Right kidney (tissue), 1 donor: ENCODE measurements around the gene NAP1L4.

Source experiments
- DNase-seq: peaks from one replicate; pipeline ENCODE4 v3.0.0-alpha.2; 2016

NAP1L4 gene

DNA sequence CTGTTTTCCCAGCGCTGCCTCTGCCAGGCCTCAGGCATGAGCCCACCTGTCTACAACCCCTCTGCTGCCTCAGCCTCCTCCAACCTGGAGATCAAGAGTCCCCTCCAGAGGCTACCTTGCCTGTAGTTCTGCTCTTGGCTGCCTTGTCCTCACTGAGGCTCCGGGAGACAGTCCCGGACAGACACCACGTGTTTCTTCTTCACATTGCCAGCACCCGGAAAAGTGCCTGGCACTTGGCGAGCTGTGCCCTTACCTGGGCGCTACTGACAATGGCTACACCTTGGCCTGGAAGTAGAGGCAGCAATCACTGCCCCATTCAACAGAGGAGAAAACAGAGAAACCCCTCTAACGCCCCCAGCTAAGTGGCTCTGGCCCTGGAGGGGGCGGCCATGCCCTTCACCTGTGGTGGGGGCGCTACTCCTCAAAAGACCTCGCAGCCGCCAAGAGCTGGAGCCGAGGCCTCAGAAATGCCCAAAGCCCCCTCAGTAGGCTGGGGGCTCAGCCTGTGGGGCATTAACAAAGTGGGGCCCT lies 3.0 kb upstream of the NAP1L4 start:
- no peak for DNase-seq

DNA sequence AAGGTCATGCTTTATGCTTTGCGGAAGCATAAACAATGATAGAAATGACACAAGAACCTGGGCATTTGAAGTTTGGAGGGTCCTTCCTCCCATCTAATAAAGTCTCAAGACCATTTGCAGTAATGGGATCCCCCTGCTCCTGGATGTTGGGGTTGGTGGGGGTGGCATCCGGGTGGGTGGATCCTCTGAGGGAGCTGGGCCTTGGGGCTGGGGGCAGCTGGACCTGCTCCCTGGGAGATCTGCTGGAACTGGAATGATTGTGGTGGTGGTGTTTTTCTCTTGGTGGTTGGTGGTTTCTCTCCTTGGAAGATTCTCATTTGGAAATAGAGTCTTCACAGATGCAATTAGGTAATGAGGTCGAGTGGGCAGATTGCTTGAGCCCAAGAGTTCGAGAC lies 2.2 kb upstream of the NAP1L4 start:
- DNase-seq, result no peak

DNA sequence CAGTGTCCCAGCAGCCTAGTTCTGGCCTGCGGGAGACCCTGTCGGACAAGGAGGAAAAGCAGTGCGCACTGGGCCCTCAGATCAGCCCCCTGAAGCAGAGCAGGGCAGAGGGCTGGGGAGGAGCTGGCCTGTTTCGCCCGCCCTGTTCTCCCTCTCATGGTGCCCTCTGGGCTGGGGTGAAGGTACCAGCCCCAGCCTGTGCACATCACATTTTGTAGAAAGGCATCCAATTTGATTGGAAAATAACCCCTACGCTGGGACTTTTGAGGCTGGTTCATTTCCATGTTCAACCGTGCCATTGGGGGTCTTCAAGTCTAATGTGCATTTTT lies 832 bp upstream of the NAP1L4 start:
- DNase-seq, result no peak

DNA sequence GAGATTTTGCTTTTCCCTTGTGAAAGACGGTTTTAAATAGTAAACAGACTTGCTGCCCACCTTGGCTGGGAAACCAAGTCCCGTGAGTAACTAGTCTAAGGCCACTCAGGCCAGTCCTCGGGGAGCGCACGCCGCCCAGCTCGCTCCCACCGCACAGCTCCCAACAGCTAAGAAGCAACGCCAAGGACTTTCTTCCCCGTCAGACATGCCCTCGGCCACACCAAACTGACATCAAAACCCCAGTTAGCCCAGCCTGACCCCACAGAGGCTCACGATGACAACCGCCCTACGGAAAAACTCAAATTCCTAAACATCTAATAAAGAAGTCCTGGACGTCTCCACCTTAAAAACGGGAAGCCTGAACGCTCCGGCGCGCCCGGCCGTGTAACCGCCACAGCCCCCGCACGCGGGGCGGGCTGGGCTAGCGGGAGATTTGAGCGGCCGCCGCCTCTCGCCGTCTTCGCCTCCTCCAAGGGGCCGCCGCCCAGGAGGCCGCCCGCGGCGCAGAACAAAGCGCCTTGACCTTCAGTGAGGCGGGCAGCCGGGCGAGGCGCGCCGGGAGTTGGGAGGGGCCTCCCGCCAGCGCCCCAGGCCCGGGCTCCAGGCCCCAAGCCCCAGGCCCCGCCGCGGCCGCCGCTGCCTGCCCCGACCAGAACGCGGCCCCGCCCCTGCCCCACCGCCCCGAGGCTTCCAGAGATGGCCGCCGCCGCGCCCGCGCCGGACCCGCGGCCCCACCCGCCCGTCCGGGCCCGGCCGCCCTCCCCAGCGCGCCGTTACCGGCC lies 486 bp downstream of the NAP1L4 start:
- peak; percentile 89 for DNase-seq

DNA sequence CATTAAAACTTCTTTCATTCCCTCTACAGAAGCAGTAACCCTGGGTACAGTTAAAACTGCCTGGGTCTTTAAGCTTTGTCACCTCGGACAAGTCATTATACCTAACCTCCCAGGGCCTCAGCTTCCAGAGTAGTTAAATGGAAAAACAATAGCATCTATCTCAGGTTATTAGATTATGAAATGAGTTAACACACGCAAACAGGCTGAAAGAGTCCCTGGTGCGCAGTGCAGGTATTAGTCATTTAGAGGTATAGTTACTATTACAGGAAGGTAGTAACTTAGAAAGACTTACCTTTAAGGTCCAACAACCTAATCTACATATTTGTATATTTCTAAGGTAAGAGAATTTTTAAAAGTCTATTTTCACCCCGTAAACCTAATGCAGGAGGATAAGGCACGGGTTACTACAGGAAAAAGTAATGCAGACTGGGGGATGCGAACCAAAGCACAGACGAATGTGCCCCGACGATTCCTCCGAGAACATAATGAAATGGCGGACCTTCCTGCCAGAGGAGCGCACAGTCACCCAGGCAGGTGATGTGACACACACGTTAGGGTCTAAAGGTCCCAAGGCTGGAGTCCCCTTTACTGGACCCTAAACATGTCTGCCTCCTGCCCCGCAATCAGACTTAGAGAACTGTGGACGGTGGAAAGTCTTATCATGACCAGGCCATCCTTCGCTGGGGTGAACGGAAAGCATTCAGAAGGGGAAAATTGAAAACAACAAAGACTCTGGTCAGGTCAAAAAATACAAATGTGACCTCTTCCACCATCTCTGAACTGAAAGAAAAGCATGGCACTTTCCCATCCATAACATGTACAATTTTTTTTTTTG lies 1.3 kb downstream of the NAP1L4 start:
- no peak for DNase-seq

DNA sequence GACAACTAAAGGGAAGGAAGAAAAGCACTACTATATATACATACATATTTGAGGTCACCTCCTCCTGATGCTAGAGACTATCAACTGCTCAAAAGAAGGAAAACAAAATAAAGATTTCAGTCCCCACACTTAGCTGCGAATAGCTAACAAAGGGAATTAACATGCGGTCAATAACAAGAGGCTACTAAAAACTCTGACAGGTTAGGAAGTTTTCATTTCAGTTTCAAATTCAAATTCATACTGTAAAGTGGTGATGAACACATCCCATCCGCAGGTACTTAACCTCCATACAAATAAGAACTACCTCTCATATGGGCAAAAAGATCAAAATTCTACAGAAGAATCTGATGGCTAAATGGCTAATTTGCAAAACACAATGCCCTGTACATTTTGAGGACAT lies 2.6 kb downstream of the NAP1L4 start:
- no peak for DNase-seq

DNA sequence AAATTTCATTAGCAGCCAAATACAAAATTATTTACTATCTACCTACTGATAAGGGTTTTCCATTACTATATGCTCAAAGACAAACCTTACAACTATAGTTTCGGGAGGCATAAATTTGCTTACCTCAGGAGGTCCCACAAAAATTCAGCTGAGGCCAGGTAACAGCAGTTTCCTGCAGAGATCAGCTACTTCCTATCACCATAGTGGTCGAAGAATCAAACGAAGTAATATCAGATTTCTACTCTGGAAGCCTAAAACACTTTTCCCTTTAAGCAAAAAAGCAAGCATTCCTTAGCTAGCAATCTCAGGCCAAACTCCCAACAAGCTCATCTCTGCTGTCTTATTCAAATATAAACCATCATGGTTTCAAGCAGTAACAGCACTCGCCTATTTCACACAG lies 3.1 kb downstream of the NAP1L4 start:
- DNase-seq, result no peak

DNA sequence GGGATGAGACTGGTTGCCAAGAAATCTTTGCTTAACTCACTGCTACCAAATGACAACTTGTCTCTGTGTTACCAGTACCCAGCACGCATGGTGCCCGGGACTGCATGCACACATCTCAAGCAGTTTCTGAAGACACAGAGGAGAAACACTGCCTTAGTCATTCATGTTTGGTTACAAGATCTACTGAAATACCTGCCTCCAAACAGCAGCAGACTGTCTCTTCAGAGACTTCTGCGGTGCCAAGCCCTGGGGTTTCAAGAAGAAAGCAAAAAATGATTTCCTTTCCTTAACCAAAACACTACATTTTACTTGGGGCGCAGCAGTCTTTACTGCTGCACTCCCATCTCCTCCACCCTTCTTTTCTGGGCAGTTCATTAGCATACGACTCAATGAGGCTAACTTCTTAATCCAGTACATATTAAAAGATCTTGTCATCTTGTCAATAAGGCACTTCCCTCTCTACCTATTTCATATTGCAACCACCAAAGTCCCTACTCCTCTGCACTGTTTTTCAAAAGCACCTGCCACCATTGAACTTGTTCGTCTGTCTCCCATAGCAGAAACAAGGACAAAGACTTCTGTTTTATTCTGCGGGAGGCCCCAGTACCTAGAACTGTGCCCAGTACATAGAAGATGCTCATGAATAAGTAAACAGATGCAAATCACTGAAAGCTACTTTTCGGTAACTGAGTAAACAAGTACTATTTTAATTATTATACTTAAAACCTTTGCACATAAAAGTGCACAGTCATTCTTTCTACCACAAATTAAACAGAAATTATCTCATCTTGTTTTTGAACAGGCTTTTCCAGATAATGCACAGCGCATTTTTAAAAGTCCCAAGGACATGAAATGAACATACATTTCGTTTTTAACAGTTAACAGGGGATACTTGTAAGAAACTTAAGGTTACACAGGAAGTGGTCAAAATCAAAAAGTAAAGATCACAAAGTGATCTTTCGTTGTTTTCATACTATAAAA lies 4.0 kb downstream of the NAP1L4 start:
- no peak for DNase-seq

DNA sequence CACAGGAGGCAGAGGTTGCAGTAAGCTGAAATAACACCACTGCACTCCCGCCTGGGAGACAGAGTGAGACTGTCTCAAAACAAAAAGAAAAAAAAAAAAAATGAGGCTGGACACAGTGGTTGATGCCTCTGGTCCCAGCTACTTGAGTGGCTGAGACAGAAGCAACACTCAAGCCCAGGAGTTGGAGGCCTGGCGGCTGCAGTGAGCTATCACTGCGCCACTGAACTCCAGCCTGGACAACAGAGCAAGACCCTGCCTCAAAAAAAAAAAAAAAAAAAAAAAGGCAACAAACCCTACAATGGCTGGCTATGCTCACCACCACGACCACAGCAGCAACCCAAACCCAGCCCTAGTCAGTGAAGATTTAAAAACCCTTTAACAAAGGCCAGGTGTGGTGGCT lies 8.2 kb downstream of the NAP1L4 start:
- DNase-seq, result no peak

DNA sequence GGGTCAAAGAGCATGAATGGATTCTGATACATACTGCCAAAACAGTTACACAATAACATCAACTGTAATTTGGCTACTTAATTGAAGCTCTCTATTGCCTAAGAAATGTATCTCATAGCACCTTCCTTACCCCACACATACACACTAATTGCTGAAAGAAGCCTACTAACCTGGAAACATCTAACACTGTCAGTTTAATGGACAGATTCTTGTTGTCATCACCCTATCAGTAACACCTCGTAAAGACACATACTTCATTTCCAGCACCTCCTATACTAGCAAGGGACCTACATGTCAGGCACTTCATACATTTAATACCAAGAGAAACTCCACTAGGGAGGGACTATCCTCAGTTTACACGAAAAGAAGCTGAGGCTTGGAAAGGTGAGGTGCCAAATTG lies 9.9 kb downstream of the NAP1L4 start:
- DNase-seq, result no peak

DNA sequence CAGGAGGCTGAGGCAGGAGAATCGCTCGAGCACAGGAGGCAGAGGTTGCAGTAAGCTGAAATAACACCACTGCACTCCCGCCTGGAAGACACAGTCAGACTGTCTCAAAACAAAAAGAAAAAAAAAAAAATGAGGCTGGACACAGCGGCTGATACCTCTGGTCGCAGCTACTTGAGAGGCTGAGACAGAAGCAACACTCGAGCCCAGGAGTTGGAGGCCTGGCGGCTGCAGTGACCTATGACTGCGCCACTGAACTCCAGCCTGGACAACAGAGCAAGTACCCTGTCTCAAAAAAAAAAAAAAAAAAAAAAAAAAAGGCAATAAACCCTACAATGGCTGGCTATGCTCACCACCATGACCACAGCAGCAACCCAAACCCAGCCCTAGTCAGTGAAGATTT lies 11.0 kb downstream of the NAP1L4 start:
- DNase-seq, result no peak

DNA sequence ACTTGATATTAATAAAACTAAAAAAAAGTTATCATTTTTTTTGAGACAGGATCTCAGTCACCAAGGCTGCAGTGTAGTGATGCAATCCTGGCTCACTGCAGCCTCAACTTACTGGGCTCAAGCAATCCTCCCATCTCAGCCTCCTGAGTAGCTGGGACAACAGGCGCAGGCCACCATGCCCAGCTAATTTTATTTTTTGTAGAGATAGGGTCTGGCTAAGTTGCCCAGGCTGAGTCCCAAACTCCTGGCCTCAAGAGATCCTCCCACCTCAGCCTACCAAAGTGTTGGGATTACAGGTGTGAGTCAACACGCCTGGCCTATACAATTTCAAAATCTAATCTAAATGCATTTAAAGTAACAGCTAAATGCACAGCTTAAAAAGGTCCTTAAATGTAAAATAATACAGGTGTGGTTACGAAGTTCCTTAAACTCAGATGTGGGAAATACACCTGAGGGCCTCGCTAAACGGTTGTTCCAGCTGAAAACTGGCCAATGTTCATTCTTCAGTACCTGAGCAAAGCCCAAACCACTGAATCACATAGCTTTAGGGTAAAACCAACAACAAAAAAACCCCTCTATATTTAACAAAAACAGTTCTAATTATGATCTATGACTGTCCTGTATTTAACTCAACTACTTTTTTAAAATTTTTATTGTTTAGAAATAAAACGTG lies 11.8 kb downstream of the NAP1L4 start:
- no peak for DNase-seq

DNA sequence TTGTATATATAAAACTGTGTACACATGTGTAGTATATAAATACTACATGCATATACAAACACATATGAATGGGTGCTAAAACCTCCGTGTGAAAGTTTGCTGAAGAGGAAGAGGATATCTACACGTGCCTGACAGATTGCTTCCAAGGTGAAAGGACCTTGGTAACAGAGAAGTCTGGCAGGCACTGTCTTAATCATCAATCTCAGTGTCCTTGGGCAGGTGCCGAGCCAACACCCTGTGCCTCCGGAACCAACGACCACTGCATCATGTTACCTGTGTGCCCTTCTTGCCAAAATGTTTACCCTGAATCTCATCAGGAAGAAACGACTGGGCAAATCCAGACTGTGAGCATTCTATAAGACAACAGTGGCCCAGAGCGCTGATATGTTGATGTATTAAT lies 15.0 kb downstream of the NAP1L4 start:
- DNase-seq, result no peak

DNA sequence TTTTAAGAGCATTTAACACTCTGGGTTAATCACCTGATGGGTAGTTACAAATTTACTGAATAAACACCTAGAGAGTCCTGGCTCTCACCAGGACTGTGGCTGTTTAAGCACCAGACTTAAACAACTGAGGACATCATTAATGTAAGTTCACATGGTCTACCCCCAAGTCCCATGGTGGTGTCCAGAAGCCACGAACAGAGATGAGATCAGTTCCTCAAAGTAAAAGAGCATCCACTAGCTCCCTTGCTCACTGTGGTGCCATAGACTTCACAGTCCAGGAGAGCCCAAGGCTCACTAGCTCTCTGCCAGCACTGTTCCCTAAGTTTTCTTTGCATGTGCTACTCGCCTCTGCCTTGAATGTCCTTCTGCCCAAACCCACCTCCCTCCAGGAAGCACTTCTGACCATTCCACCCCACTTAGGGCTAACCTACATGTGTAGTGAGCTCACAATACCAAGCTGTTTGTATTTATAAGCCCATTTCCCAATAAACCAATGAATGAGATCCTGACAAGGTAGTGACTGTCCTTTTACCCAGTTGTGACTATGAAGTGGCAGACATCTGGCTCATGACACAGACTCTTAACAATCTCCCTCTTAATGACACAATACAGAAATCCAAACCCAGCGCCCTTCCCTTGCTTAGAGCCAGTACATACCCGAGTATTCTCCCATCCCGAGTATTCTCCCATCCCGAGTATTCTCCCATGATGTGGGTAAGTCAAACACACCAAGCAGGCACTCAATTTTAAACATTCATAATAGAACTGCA lies 15.7 kb downstream of the NAP1L4 start:
- DNase-seq, result no peak

DNA sequence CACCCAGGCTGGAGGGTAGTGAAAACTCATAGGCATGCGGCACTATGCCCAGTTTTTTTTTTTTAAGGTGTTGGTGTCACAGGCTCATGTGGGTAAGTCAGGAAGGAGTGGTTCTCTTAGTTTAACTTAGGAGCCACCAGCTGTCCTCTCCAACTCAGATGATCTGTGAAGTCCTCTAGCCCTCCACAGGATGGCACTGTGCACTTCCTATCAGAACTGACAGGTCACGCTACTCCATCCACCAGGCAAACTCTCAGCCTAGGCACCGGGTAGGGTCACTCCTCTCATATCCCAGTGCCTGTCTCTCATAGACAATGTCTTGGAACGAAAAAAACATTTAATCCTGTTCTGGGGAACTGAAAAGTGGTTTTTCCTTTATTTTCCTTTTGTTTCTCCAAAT lies 16.5 kb downstream of the NAP1L4 start:
- DNase-seq, result no peak

DNA sequence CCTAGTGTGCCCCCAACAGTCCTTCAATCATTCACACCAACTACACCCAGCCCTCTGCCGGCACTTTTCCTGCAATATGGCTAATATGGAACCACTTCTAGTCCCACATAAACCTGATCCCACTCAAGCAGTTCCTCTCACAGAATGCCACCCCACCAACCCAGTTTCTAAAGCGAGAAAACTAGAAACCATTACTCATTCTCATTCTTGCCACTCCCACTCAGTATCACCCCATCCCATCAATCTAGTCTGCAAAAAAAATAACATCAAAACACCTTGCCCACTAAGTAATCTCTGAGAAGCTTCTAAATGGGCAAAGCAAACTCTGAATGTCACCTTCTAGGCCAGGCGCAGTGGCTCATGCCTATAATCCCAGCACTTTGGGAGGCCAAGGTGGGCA lies 17.9 kb downstream of the NAP1L4 start:
- DNase-seq, result no peak

DNA sequence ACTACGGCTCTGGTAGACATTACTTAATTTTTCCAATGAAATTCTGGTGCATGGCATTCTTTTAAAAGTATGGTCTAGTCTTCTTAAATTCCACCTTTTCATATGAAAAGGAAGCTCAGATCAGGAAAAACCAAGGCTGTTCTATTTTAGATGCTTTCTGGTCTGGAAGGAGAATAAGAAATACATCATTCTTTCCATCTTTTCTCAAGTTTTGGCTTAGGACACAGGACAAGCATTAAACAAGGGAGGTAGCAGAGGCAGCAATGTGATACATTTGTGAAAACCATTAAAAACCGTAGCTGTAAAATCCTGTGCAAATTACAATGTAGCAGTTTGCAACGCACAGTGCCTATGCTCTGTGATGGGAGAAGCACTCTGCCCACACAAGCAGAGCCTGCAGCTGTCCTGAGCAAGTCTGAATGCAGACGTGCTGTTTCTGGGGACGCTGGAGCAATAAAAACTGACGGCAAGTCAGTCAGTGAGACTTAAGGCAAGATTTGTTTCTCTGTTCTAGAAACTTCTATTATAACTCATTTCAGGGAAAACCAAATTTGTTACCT lies 23.7 kb downstream of the NAP1L4 start:
- DNase-seq, result no peak

DNA sequence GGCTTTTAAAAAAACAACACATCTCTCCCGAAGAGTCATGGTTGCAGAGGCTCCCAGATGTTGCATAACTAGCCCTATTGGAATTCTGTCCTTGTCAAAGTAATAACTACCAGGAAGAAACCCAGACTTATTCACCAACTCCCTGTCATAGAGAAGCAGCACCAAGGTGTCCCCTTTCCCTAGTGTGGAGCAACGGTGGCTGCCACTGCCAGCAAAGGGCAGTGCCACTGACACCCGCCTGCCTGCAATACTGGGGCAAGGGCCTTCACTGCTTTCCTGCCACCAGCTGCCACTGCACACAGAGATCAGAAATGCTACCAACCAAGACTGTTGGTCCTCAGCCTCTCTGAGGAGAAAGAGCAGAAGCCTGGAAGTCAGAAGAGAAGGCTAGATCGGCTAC lies 27.3 kb downstream of the NAP1L4 start:
- DNase-seq, result no peak

DNA sequence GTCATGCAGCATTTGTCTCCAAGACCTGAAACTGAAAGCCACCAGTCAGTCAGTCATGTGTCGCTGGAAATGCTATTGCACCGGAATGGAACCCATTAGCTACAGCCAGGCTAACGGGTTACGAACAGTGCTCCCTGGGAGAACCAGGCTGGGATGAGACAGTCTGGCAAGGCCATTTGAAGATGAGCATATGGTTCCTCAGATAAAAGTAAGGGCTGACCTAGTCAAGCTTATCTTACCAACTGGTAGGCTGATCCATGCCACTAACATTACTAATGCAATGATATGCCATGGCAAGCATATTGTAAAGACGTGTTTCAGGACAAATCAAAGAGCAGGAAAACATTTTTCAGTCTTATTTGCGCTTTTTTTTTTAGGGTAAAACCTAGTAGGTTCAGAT lies 28.4 kb downstream of the NAP1L4 start:
- no peak for DNase-seq

DNA sequence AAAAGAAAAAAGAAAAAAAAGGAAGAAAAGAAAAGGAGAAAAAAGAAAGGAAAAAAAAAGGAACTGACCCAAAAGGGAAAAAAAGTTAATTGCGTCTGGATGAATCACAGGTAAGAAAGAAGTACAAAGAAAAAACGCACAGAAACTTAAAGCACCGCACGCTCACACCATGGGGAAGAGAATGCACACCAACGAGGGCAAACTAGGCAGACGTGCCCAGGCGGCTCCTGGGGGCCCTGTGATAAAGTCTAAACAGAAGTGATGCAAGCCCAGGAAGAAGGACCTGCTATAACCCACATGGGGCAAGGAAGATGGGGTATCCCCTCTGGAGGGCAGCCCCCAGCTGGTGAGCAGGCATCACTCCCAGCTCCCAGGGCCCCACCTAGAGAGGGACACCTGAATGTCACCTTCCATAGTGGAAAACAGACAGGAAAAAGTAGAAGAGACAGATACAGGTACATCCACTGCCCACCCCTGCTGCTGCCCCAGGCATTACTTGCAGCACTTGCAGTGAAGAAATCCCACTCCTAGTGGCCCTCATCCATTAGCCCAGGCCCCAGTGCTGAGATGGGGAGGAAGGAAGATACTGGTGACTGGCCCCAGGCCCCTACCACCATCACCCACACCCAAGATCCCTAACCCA lies 28.9 kb downstream of the NAP1L4 start:
- no peak for DNase-seq
